Mesenchymal stem cell (in vitro differentiated cells and primary cell): Measurements from ENCODE around the gene SF3A1.

Source experiments
- DNase-seq: peaks from one replicate; pipeline ENCODE4 v3.0.0-alpha.2; 2013
- H2AFZ ChIP-seq: one replicate; pipeline ENCODE4 v1.6.1; 2013; ENCODE audit warnings: low read depth, mild to moderate bottlenecking, control low read depth, inconsistent platforms, low read length, moderate library complexity
- H2AK5ac ChIP-seq: 2 replicates; pipeline ENCODE4 v1.6.1; 2013; ENCODE audit warnings: low read length, moderate library complexity, mild to moderate bottlenecking, inconsistent platforms; ENCODE audit not compliant: severe bottlenecking
- H2BK120ac ChIP-seq: one replicate; pipeline ENCODE4 v1.6.1; 2013; ENCODE audit warnings: low read depth, mild to moderate bottlenecking, inconsistent platforms, low read length, moderate library complexity
- H2BK12ac ChIP-seq, 2 experiments: one replicate each; pipeline ENCODE4 v1.6.1; 2013; ENCODE audit warnings: inconsistent platforms in 2 of 2, low read length in 2 of 2, mild to moderate bottlenecking in 2 of 2, moderate library complexity in 2 of 2, control low read depth in 1 of 2
- H2BK15ac ChIP-seq: one replicate; pipeline ENCODE4 v1.6.1; 2013; ENCODE audit warnings: mild to moderate bottlenecking, low read depth, inconsistent platforms; ENCODE audit not compliant: poor library complexity, severe bottlenecking
- H2BK5ac ChIP-seq: 2 replicates; pipeline ENCODE4 v1.6.1; 2013; ENCODE audit warnings: low read depth, mild to moderate bottlenecking, low read length, control low read depth, inconsistent platforms; ENCODE audit not compliant: poor library complexity, severe bottlenecking
- H3K14ac ChIP-seq, 2 experiments: one replicate each; pipeline ENCODE4 v1.6.1; 2013; ENCODE audit warnings: inconsistent platforms in 2 of 2, low read length in 2 of 2, control low read depth in 1 of 2, mild to moderate bottlenecking in 1 of 2, moderate library complexity in 1 of 2
- H3K18ac ChIP-seq, 2 experiments: one replicate each; pipeline ENCODE4 v1.6.1; 2013; ENCODE audit warnings: inconsistent platforms in 2 of 2, low read length in 2 of 2, control low read depth in 1 of 2, low read depth in 1 of 2, mild to moderate bottlenecking in 1 of 2
- H3K23ac ChIP-seq, 2 experiments: one replicate each; pipeline ENCODE4 v1.6.1; 2013; ENCODE audit warnings: inconsistent platforms in 2 of 2, low read length in 2 of 2, mild to moderate bottlenecking in 2 of 2, moderate library complexity in 2 of 2, control low read depth in 1 of 2
- H3K27ac ChIP-seq: 2 replicates; pipeline ENCODE4 v1.5.1; 2013; ENCODE audit warnings: mild to moderate bottlenecking, moderate library complexity, low read length, control low read depth, inconsistent platforms; ENCODE audit not compliant: poor library complexity, severe bottlenecking
- H3K27me3 ChIP-seq, 2 experiments: 2 replicates each; pipeline versions ENCODE4 v1.6.1 to v1.7.0; 2013; ENCODE audit warnings: low read length in 2 of 2, mild to moderate bottlenecking in 2 of 2, moderate library complexity in 2 of 2, control low read depth in 1 of 2, inconsistent platforms in 1 of 2; ENCODE audit not compliant: control insufficient read depth in 1 of 2, insufficient read depth in 1 of 2
- H3K36me3 ChIP-seq, 2 experiments: 2 replicates each; pipeline versions ENCODE4 v1.6.1 to v1.7.0; 2013; ENCODE audit warnings: low read length in 2 of 2, control low read depth in 1 of 2, inconsistent platforms in 1 of 2, low read depth in 1 of 2, mild to moderate bottlenecking in 1 of 2; ENCODE audit not compliant: insufficient read depth in 2 of 2, control insufficient read depth in 1 of 2
- H3K4ac ChIP-seq, 2 experiments: one replicate each; pipeline ENCODE4 v1.6.1; 2013; ENCODE audit warnings: inconsistent platforms in 2 of 2, low read length in 2 of 2, mild to moderate bottlenecking in 2 of 2, moderate library complexity in 2 of 2, control low read depth in 1 of 2, low read depth in 1 of 2
- H3K4me1 ChIP-seq: 2 replicates; pipeline ENCODE4 v1.6.1; 2013; ENCODE audit warnings: low read depth, low read length, control low read depth; ENCODE audit not compliant: control insufficient read depth, insufficient read depth
- H3K4me2 ChIP-seq: 2 replicates; pipeline ENCODE4 v1.6.1; 2013; ENCODE audit warnings: low read length, mild to moderate bottlenecking, inconsistent platforms; ENCODE audit not compliant: poor library complexity, severe bottlenecking
- H3K4me3 ChIP-seq, 2 experiments: 2 replicates each; pipeline versions ENCODE4 v1.5.1 to v1.7.0; 2013; ENCODE audit warnings: low read length in 2 of 2, mild to moderate bottlenecking in 2 of 2, control low read depth in 1 of 2, low read depth in 1 of 2; ENCODE audit not compliant: insufficient read depth in 1 of 2
- H3K79me1 ChIP-seq: replicated peaks from 2 replicates; pipeline ENCODE4 v1.6.1; 2013; ENCODE audit warnings: mild to moderate bottlenecking, control low read depth, low read length, inconsistent platforms; ENCODE audit not compliant: poor library complexity, severe bottlenecking
- H3K9ac ChIP-seq: 2 replicates; pipeline ENCODE4 v1.7.0; 2013; ENCODE audit warnings: mild to moderate bottlenecking, low read length, moderate library complexity
- H3K9me3 ChIP-seq: 2 replicates; pipeline ENCODE4 v1.7.0; 2013; ENCODE audit warnings: mild to moderate bottlenecking, low read length; ENCODE audit not compliant: control insufficient read depth
- H4K8ac ChIP-seq: one replicate; pipeline ENCODE4 v1.6.1; 2013; ENCODE audit warnings: inconsistent platforms, mild to moderate bottlenecking, low read length, moderate library complexity
- H4K91ac ChIP-seq: one replicate; pipeline ENCODE4 v1.6.1; 2013; ENCODE audit warnings: mild to moderate bottlenecking, low read length, inconsistent platforms
- WGBS: methylation state at CpG from one replicate; pipeline ENCODE4 v1.1.7; 2013; ENCODE audit warnings: mixed read lengths; 5-methylcytosine and 5-hydroxymethylcytosine counted together

SF3A1 gene

GRCh38 chr22:30297276-30297990 is 59.3 kb downstream of the SF3A1 start:
- Histone ChIP-seq H2BK5ac (no peak overlapping the region), H3K4me3 (no peak overlapping the region), H3K14ac (no peak overlapping the region), H3K36me3 (peaks cover 87 to 96% of the 10 kb centered on the region in 2 experiments), H3K4ac (no peak overlapping the region), H4K91ac (no peak overlapping the region), H2AFZ (no peak overlapping the region), H2BK120ac (no peak overlapping the region), H3K27me3 (no peaks in the 10 kb centered on the region), H3K79me1 (peaks cover 65% of the 10 kb centered on the region), H2BK15ac (no peak overlapping the region), H3K4me2 (no peak overlapping the region), H4K8ac (no peak overlapping the region), H2AK5ac (no peak overlapping the region), H2BK12ac (no peak overlapping the region), H3K27ac (no peak overlapping the region), H3K9ac (no peak overlapping the region), H3K23ac (no peak overlapping the region), H3K18ac (no peak overlapping the region), H3K4me1 (peaks cover 14% of the 10 kb centered on the region), H3K9me3 (no peaks in the 10 kb centered on the region)
- 93% methylated on average over 11 of the region's 11 CpGs for WGBS
- no peak for DNase-seq

DNA sequence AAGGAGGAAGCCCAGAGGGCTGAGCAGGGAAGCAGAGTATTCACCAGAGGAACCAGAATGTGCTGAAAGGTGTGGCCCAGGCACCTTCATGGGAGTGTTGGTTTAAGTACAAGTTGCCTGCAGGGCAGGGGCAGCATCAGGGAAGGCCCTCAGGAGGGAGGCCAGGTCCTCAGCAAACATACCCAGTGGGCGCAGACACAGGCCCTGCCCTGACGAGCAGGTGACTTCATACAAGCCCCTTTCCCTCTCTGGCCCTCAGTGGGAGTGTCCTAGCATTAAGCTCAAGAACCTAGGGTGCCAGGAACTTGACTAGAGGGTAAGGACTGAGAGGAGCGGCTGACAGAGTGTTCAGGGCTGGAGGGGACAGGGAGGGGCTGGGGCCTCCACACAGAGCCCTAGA is 59.9 kb downstream of the SF3A1 start:
- H3K9ac ChIP-seq = no peak overlapping the region
- no peak overlapping the region for H2BK120ac ChIP-seq
- no peak overlapping the region for H3K4me3 ChIP-seq
- H2BK15ac ChIP-seq = no peak overlapping the region
- peaks cover 63% of the 10 kb centered on the region for H3K79me1 ChIP-seq
- WGBS = 92% methylated on average over 3 of the region's 3 CpGs
- no peak overlapping the region for H4K8ac ChIP-seq
- no peak overlapping the region for H2AFZ ChIP-seq
- H2AK5ac ChIP-seq = no peak overlapping the region
- H3K36me3 ChIP-seq = peaks cover 93 to 96% of the 10 kb centered on the region in 2 experiments
- H3K9me3 ChIP-seq = no peaks in the 10 kb centered on the region
- no peak overlapping the region for H4K91ac ChIP-seq
- H3K14ac ChIP-seq = no peak overlapping the region
- H2BK5ac ChIP-seq = no peak overlapping the region
- no peaks in the 10 kb centered on the region for H3K27me3 ChIP-seq
- H3K23ac ChIP-seq = no peak overlapping the region
- H3K4ac ChIP-seq = no peak overlapping the region
- no peak overlapping the region for H3K18ac ChIP-seq
- H3K27ac ChIP-seq = no peak overlapping the region
- no peak for DNase-seq
- peaks cover 10% of the 10 kb centered on the region for H3K4me1 ChIP-seq
- H2BK12ac ChIP-seq = no peak overlapping the region
- no peak overlapping the region for H3K4me2 ChIP-seq

DNA sequence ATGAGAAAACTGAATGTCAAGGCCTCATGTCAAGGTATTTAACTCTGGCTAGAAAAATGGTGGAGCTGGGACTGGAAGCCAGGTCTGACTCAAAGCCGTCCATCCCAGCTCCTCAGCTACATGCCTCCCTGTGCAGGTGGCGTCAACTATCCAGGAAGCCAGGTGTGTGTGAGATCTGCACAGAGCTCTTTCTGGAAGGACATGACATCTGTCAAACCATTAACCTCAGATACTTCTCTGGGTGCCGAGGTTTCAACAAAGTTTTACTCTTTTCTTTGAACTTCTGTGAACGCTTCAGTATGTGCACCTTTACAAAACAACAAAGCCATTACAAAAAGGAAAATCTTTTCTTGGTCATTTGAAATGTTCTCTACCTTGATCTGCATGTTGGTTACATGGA is 60.4 kb downstream of the SF3A1 start:
- H3K14ac ChIP-seq = no peak overlapping the region
- 99% methylated on average over 3 of the region's 4 CpGs for WGBS
- no peak overlapping the region for H2BK12ac ChIP-seq
- H3K9me3 ChIP-seq = no peaks in the 10 kb centered on the region
- peaks cover 95 to 96% of the 10 kb centered on the region in 2 experiments for H3K36me3 ChIP-seq
- DNase-seq = no peak
- no peak overlapping the region for H3K4me3 ChIP-seq
- H2BK15ac ChIP-seq = no peak overlapping the region
- no peak overlapping the region for H2AFZ ChIP-seq
- H2BK120ac ChIP-seq = no peak overlapping the region
- H4K91ac ChIP-seq = no peak overlapping the region
- no peak overlapping the region for H2BK5ac ChIP-seq
- peaks cover 9% of the 10 kb centered on the region for H3K4me1 ChIP-seq
- no peaks in the 10 kb centered on the region for H3K27me3 ChIP-seq
- H3K27ac ChIP-seq = no peak overlapping the region
- peaks cover 58% of the 10 kb centered on the region for H3K79me1 ChIP-seq
- H3K18ac ChIP-seq = no peak overlapping the region
- no peak overlapping the region for H3K4ac ChIP-seq
- H4K8ac ChIP-seq = no peak overlapping the region
- no peak overlapping the region for H3K23ac ChIP-seq
- H2AK5ac ChIP-seq = no peak overlapping the region
- H3K4me2 ChIP-seq = no peak overlapping the region
- no peak overlapping the region for H3K9ac ChIP-seq

GRCh38 chr22:30295576-30295975 is 61.1 kb downstream of the SF3A1 start:
- Histone ChIP-seq H2AK5ac (no peak overlapping the region), H2BK5ac (no peak overlapping the region), H2AFZ (no peak overlapping the region), H4K8ac (no peak overlapping the region), H3K27ac (no peak overlapping the region), H3K4me3 (peak overlapping the region in 1 of 2 experiments; percentile 4), H3K18ac (no peak overlapping the region), H3K4me1 (peaks cover 16% of the 10 kb centered on the region), H3K23ac (no peak overlapping the region), H3K14ac (no peak overlapping the region), H3K9me3 (no peaks in the 10 kb centered on the region), H3K36me3 (peaks cover 88 to 92% of the 10 kb centered on the region in 2 experiments), H3K79me1 (peaks cover 52% of the 10 kb centered on the region), H4K91ac (no peak overlapping the region), H3K4ac (no peak overlapping the region), H2BK12ac (no peak overlapping the region), H3K4me2 (no peak overlapping the region), H3K27me3 (no peaks in the 10 kb centered on the region), H2BK120ac (no peak overlapping the region), H3K9ac (no peak overlapping the region), H2BK15ac (no peak overlapping the region)
- 85% methylated on average over 7 of the region's 7 CpGs for WGBS
- no peak for DNase-seq
